Nephron (organoid): ENCODE data around the gene INO80.

Source experiments
- H3K27ac Mint-ChIP-seq, 3 experiments: 2 replicates each; pipeline ENCODE4 v1.8.0; 2020; ENCODE audit warnings: mixed read lengths in 3 of 3, mild to moderate bottlenecking in 2 of 3, moderate library complexity in 1 of 3
- H3K27me3 Mint-ChIP-seq: 2 replicates; pipeline ENCODE4 v1.8.0; 2021; ENCODE audit warnings: low read depth, mild to moderate bottlenecking, moderate library complexity, mixed read lengths
- H3K36me3 Mint-ChIP-seq: 2 replicates; pipeline ENCODE4 v1.8.0; 2020; ENCODE audit warnings: low read depth, mixed read lengths
- H3K4me1 Mint-ChIP-seq: 2 replicates; pipeline ENCODE4 v1.8.0; 2020; ENCODE audit warnings: mixed read lengths
- H3K4me3 Mint-ChIP-seq, 3 experiments: 2 replicates each; pipeline ENCODE4 v1.8.0; 2020; ENCODE audit warnings: mild to moderate bottlenecking in 3 of 3, mixed read lengths in 3 of 3, moderate library complexity in 2 of 3
- H3K9me3 Mint-ChIP-seq: 2 replicates; pipeline ENCODE4 v1.8.0; 2020; ENCODE audit warnings: mixed read lengths
- CTCF ChIP-seq, 3 experiments: fragments of 200-600 bp; sonication (generic); IDR thresholded peaks; one replicate each; pipeline ENCODE4 v1.5.0; 2021; ENCODE audit warnings: antibody characterized with exemption in 3 of 3; ENCODE audit not compliant: unreplicated experiment in 3 of 3

Gene INO80

GRCh38 chr15:40974879-40975278, 141.2 kb downstream of the INO80 start:
- Mint-ChIP-seq H3K27me3 (no peaks in the 10 kb centered on the region), H3K9me3 (no peaks in the 10 kb centered on the region), H3K4me1 (peaks cover 6% of the 10 kb centered on the region), H3K36me3 (peaks cover 30% of the 10 kb centered on the region), H3K27ac (no peak overlapping the region), H3K4me3 (no peak overlapping the region)
- TF ChIP-seq CTCF (IDR thresholded peaks at IDR 0.05; ENCODE audit: unreplicated experiment in 3 of 3) = no peak

- H3K27ac Mint-ChIP-seq = no peak overlapping the region
- no peak overlapping the region for H3K4me3 Mint-ChIP-seq
- TF ChIP-seq CTCF (IDR thresholded peaks at IDR 0.05; ENCODE audit: unreplicated experiment in 3 of 3) = no peak
- peaks cover 19% of the 10 kb centered on the region for H3K4me1 Mint-ChIP-seq
- H3K9me3 Mint-ChIP-seq = no peaks in the 10 kb centered on the region
- peaks cover 3% of the 10 kb centered on the region for H3K27me3 Mint-ChIP-seq
- H3K36me3 Mint-ChIP-seq = no peaks in the 10 kb centered on the region
Observed at GRCh38 chr15:40969363-40969762, 146.7 kb downstream of the INO80 start.

GRCh38 chr15:40968290-40969085, 147.6 kb downstream of the INO80 start:
- Mint-ChIP-seq H3K4me1 (peaks cover 19% of the 10 kb centered on the region), H3K27ac (no peak overlapping the region), H3K27me3 (peaks cover 4% of the 10 kb centered on the region), H3K36me3 (no peaks in the 10 kb centered on the region), H3K4me3 (no peak overlapping the region), H3K9me3 (no peaks in the 10 kb centered on the region)
- no peak for TF ChIP-seq CTCF (IDR thresholded peaks at IDR 0.05; ENCODE audit: unreplicated experiment in 3 of 3)

- no peak overlapping the region for H3K27ac Mint-ChIP-seq
- peaks cover 21% of the 10 kb centered on the region for H3K4me1 Mint-ChIP-seq
- TF ChIP-seq CTCF (IDR thresholded peaks at IDR 0.05; ENCODE audit: unreplicated experiment in 3 of 3) = no peak
- peaks cover 4% of the 10 kb centered on the region for H3K27me3 Mint-ChIP-seq
- H3K4me3 Mint-ChIP-seq = no peak overlapping the region
- no peaks in the 10 kb centered on the region for H3K36me3 Mint-ChIP-seq
- H3K9me3 Mint-ChIP-seq = no peaks in the 10 kb centered on the region
Observed at GRCh38 chr15:40964634-40965033, 151.4 kb downstream of the INO80 start.

GRCh38 chr15:40964006-40964405, 152.1 kb downstream of the INO80 start:
- peaks cover 4% of the 10 kb centered on the region for H3K27me3 Mint-ChIP-seq

More at GRCh38 chr15:40964006-40964405, 152.1 kb downstream of the INO80 start:
- no peaks in the 10 kb centered on the region for H3K36me3 Mint-ChIP-seq
- no peak for TF ChIP-seq CTCF (IDR thresholded peaks at IDR 0.05; ENCODE audit: unreplicated experiment in 3 of 3)
- no peak overlapping the region for H3K27ac Mint-ChIP-seq
- no peaks in the 10 kb centered on the region for H3K9me3 Mint-ChIP-seq
- peaks cover 27% of the 10 kb centered on the region for H3K4me1 Mint-ChIP-seq
- H3K4me3 Mint-ChIP-seq = no peak overlapping the region
